SK-N-SH (cell line): Measurements from ENCODE around the gene CD96. TPM values are rescaled to one million over a fixed set of nuclear protein-coding genes. Genes with fewer than 3 reads are reported as not detected.
"Not testable (repeated sequence)": the region's sequence is repeated elsewhere in the genome, so short reads cannot be mapped to it uniquely, and the experiment has no call there.

Source experiments
- CTCF ChIA-PET: fragments of 300-600, 350-600 bp; formaldehyde crosslinking; extraction: SDS; loops from one replicate; lab custom pipeline; 2021; lab: Yijun Ruan, JAX
- POLR2A ChIA-PET: fragments of 350-600 bp; sonication (Branson Sonifier 250); formaldehyde crosslinking; extraction: SDS; loops from one replicate; lab custom pipeline; 2020; ENCODE audit warnings: antibody characterized with exemption, inconsistent platforms; lab: Yijun Ruan, JAX
- DNase-seq: peaks from one replicate; pipeline ENCODE4 v3.0.0; 2012
- H2AFZ ChIP-seq: fragments of 200-600 bp; sonication (generic); 2 replicates; pipeline ENCODE4 v1.8.1; 2016; ENCODE audit warnings: antibody characterized with exemption, mild to moderate bottlenecking, low read depth
- H3F3A ChIP-seq: fragments of 200-600 bp; sonication (generic); replicated peaks from 2 replicates; pipeline ENCODE3; 2016; ENCODE audit warnings: antibody characterized with exemption, mild to moderate bottlenecking; ENCODE audit not compliant: insufficient read depth
- H3K27ac ChIP-seq, 2 experiments: fragments of 200-500 bp in 1 of 2; fragments of 200-600 bp in 1 of 2; sonication (Bioruptor generic) in 1 of 2; sonication (generic), shearing (Covaris generic) in 1 of 2; 2 replicates each; pipeline versions ENCODE4 v1.5.1 to v1.6.1; 2014 to 2016; ENCODE audit warnings: low read depth in 2 of 2, inconsistent platforms in 1 of 2, low read length in 1 of 2, mild to moderate bottlenecking in 1 of 2, mixed read lengths in 1 of 2
- H3K27me3 ChIP-seq: fragments of 200-600 bp; sonication (generic), shearing (Covaris generic); 2 replicates; pipeline ENCODE4 v1.6.1; 2016; ENCODE audit warnings: mixed run types; ENCODE audit not compliant: insufficient read depth
- H3K36me3 ChIP-seq, 2 experiments: fragments of 200-500 bp in 1 of 2; fragments of 200-600 bp in 1 of 2; sonication (Bioruptor generic) in 1 of 2; sonication (generic) in 1 of 2; replicated peaks in 1 of 2; 2 replicates each; pipeline versions ENCODE3 to v1.5.1; 2014 to 2016; ENCODE audit warnings: low read length in 1 of 2, mild to moderate bottlenecking in 1 of 2; ENCODE audit not compliant: insufficient read depth in 2 of 2, control insufficient read depth in 1 of 2
- H3K4me1 ChIP-seq, 2 experiments: fragments of 200-500 bp in 1 of 2; fragments of 200-600 bp in 1 of 2; sonication (Bioruptor generic) in 1 of 2; sonication (generic), shearing (Covaris generic) in 1 of 2; 2 replicates each; pipeline versions ENCODE4 v1.5.1 to v1.6.1; 2014 to 2016; ENCODE audit warnings: low read depth in 1 of 2, low read length in 1 of 2, mixed run types in 1 of 2; ENCODE audit not compliant: insufficient read depth in 2 of 2, control insufficient read depth in 1 of 2
- H3K4me2 ChIP-seq: fragments of 200-600 bp; sonication (generic), shearing (Covaris generic); 2 replicates; pipeline ENCODE4 v1.6.1; 2017; ENCODE audit warnings: mixed run types
- H3K4me3 ChIP-seq, 2 experiments: fragments of 200-500 bp in 1 of 2; fragments of 200-600 bp in 1 of 2; sonication (Bioruptor generic) in 1 of 2; sonication (generic), shearing (Covaris generic) in 1 of 2; 2 replicates each; pipeline versions ENCODE4 v1.5.1 to v1.8.1; 2014 to 2016; ENCODE audit warnings: low read depth in 2 of 2, inconsistent platforms in 1 of 2, low read length in 1 of 2, mild to moderate bottlenecking in 1 of 2, mixed read lengths in 1 of 2, moderate library complexity in 1 of 2
- H3K79me2 ChIP-seq: fragments of 200-600 bp; sonication (generic); 2 replicates; pipeline ENCODE4 v1.8.1; 2017; ENCODE audit warnings: mild to moderate bottlenecking; ENCODE audit not compliant: insufficient read depth
- H3K9ac ChIP-seq: fragments of 200-600 bp; sonication (generic); 2 replicates; pipeline ENCODE4 v1.6.1; 2017; ENCODE audit warnings: mixed run types
- H3K9me2 ChIP-seq: fragments of 200-600 bp; sonication (generic); 2 replicates; pipeline ENCODE4 v1.6.1; 2017; ENCODE audit warnings: mixed run types
- H3K9me3 ChIP-seq: fragments of 200-600 bp; sonication (generic); 2 replicates; pipeline ENCODE4 v1.6.1; 2017; ENCODE audit warnings: mixed run types, mild to moderate bottlenecking, moderate library complexity
- H4K20me1 ChIP-seq: fragments of 200-600 bp; sonication (generic); 2 replicates; pipeline ENCODE4 v1.6.1; 2017; ENCODE audit warnings: mild to moderate bottlenecking, mixed run types; ENCODE audit not compliant: insufficient read depth
- ELF1 ChIP-seq: IDR thresholded peaks from 2 replicates; pipeline ENCODE4 v1.4.0; 2012
- EP300 ChIP-seq, 2 experiments: IDR thresholded peaks; 2 replicates each; pipeline versions ENCODE4 v1.4.0 to v1.6.1; 2012; ENCODE audit warnings: borderline replicate concordance in 1 of 2, low read depth in 1 of 2, low read length in 1 of 2
- FOSL2 ChIP-seq: IDR thresholded peaks from 2 replicates; pipeline ENCODE4 v1.4.0; 2012; ENCODE audit warnings: low read depth, mild to moderate bottlenecking, moderate library complexity, borderline replicate concordance
- GABPA ChIP-seq: IDR thresholded peaks from 2 replicates; pipeline ENCODE4 v1.4.0; 2012; ENCODE audit warnings: low read depth, mild to moderate bottlenecking
- GATA2 ChIP-seq: sonication (generic); formaldehyde crosslinking; IDR thresholded peaks from 2 replicates; pipeline ENCODE4 v1.5.0; 2020; ENCODE audit warnings: mild to moderate bottlenecking, missing genetic modification reagents
- MEF2A ChIP-seq: IDR thresholded peaks from 2 replicates; pipeline ENCODE4 v1.4.0; 2012; ENCODE audit warnings: low read depth, borderline replicate concordance
- SMC3 ChIP-seq: IDR thresholded peaks from 2 replicates; pipeline ENCODE4 v1.6.1; 2012; ENCODE audit warnings: low read depth, low read length, improper control_type of control experiment
- TCF12 ChIP-seq: IDR thresholded peaks from 2 replicates; pipeline ENCODE4 v1.4.0; 2012
- TEAD4 ChIP-seq: IDR thresholded peaks from 2 replicates; pipeline ENCODE4 v1.4.0; 2012; ENCODE audit warnings: mild to moderate bottlenecking, borderline replicate concordance; ENCODE audit not compliant: insufficient read depth
- USF2 ChIP-seq: fragments of 150-350 bp; IDR thresholded peaks from 2 replicates; pipeline ENCODE4 v1.6.1; 2017; ENCODE audit warnings: antibody characterized with exemption, low read length, low read depth, borderline replicate concordance
- WGBS: methylation state at CpG from one replicate; pipeline ENCODE4 v1.1.6; 2017; ENCODE audit warnings: low lambda C conversion rate; 5-methylcytosine and 5-hydroxymethylcytosine counted together
- polyA plus RNA-seq, 3 experiments: library from polyadenylated mRNA; depleted of rRNA; stranded (reverse); fragments of >200 nt; gene quantifications; 2 replicates each; pipeline ENCODE4 v1.2.3, GENCODE V29; 2012
- TF ChIP-seq, protein P1 (sequence below): IDR thresholded peaks from 2 replicates; pipeline ENCODE4 v1.4.0; 2012; ENCODE audit warnings: low read depth, borderline replicate concordance
- TF ChIP-seq, protein P2 (sequence below): IDR thresholded peaks from 2 replicates; pipeline ENCODE4 v1.4.0; 2012; ENCODE audit warnings: low read depth
- TF ChIP-seq, protein P3 (sequence below): fragments of 200-600 bp; sonication (generic); IDR thresholded peaks from 2 replicates; pipeline ENCODE4 v1.6.1; 2017; ENCODE audit warnings: antibody characterized with exemption, mild to moderate bottlenecking, moderate library complexity

CD96 gene
- polyA plus RNA-seq, 1 of the 3 experiments (the other 2 are of a cell fraction) = 0.02 TPM

GRCh38 chr3:111619833-111620232, 77.8 kb downstream of the CD96 start:
- no peaks in the 10 kb centered on the region for H3K79me2 ChIP-seq
- H3K4me1 ChIP-seq = no peaks in the 10 kb centered on the region
- H3K4me3 ChIP-seq = no peak overlapping the region
- CTCF ChIA-PET = interaction anchor here (0.7 kb wide), 1 partner anchor 38 kb away, joined by 3 read pairs; no protein-coding TSS in a partner anchor
- WGBS = 73% methylated on average over 3 of the region's 3 CpGs
- no peaks in the 10 kb centered on the region for H3K27me3 ChIP-seq
- no peak overlapping the region for H3K27ac ChIP-seq
- TF ChIP-seq EP300 (IDR thresholded peaks at IDR 0.05; ENCODE audit: borderline replicate concordance in 1 of 2, low read depth in 1 of 2, low read length in 1 of 2) (no peak), TEAD4 (no peak), FOSL2 (no peak)
- TF ChIP-seq, protein P1, sequence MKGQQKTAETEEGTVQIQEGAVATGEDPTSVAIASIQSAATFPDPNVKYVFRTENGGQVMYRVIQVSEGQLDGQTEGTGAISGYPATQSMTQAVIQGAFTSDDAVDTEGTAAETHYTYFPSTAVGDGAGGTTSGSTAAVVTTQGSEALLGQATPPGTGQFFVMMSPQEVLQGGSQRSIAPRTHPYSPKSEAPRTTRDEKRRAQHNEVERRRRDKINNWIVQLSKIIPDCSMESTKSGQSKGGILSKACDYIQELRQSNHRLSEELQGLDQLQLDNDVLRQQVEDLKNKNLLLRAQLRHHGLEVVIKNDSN = no peak
- POLR2A ChIA-PET = no interaction called here
- H4K20me1 ChIP-seq = no peaks in the 10 kb centered on the region
- H2AFZ ChIP-seq = no peak overlapping the region
- no peak overlapping the region for H3K9ac ChIP-seq
- no peak overlapping the region for H3K4me2 ChIP-seq
- no peaks in the 10 kb centered on the region for H3K9me2 ChIP-seq
- no peaks in the 10 kb centered on the region for H3K9me3 ChIP-seq
- no peak for DNase-seq
- no peaks in the 10 kb centered on the region for H3F3A ChIP-seq
- no peaks in the 10 kb centered on the region for H3K36me3 ChIP-seq

DNA sequence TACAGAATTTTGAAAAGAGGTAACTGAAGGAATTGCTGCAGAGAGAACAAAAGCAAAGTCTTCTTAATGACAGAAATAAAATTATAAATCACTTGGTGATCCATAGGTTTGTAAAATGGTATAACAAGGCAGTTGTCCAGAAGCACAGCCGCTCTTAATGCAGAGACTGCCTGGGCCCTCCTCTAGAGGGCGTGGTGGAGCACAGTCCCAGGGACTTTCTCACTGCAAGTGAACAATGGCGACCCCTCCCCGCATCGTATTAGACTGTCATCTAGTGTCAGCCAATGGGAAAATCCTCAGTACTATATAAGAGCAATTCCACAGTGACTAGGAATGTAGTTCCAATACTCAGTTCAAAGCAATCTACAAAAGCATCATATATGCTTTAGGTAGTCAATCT, 79.5 kb downstream of the CD96 start:
- no peak overlapping the region for H3K4me2 ChIP-seq
- H3K4me1 ChIP-seq = no peaks in the 10 kb centered on the region
- CTCF ChIA-PET = interaction anchor here (1.2 to 1.6 kb wide), 2 partner anchors 9 to 11 kb away, joined by 3 to 4 read pairs; no protein-coding TSS in a partner anchor

GRCh38 chr3:111627092-111627491, 85.1 kb downstream of the CD96 start:
- Histone ChIP-seq H4K20me1 (no peaks in the 10 kb centered on the region), H3K9me2 (no peaks in the 10 kb centered on the region), H3K27ac (no peak overlapping the region), H3K36me3 (peaks cover 0 to 4% of the 10 kb centered on the region in 2 experiments), H3K4me2 (no peak overlapping the region), H3K9me3 (no peaks in the 10 kb centered on the region; the same call in 1 of the 2 replicates), H3K79me2 (no peaks in the 10 kb centered on the region), H2AFZ (no peak overlapping the region), H3K9ac (no peak overlapping the region), H3K4me3 (no peak overlapping the region), H3K27me3 (no peaks in the 10 kb centered on the region), H3F3A (peaks cover 29% of the 10 kb centered on the region), H3K4me1 (no peaks in the 10 kb centered on the region; a peak in 1 of 4 replicates)
- 75% methylated on average over 2 of the region's 2 CpGs for WGBS
- DNase-seq = no peak
- no peak for TF ChIP-seq USF2
- no peak for TF ChIP-seq TCF12
- TF ChIP-seq ELF1 = no peak
- TF ChIP-seq SMC3 = no peak
- no peak for TF ChIP-seq GABPA
- TF ChIP-seq, protein P2, sequence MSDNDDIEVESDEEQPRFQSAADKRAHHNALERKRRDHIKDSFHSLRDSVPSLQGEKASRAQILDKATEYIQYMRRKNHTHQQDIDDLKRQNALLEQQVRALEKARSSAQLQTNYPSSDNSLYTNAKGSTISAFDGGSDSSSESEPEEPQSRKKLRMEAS = no peak
- TF ChIP-seq GATA2 (CRISPR knock-in tag) = no peak
- ChIA-PET CTCF (no interaction called here), POLR2A (no interaction called here)

More for the DNA sequence above, 79.5 kb downstream of the CD96 start:
- H3K79me2 ChIP-seq = no peaks in the 10 kb centered on the region
- no peaks in the 10 kb centered on the region for H3K9me2 ChIP-seq
- no peak overlapping the region for H3K9ac ChIP-seq
- TF ChIP-seq MEF2A = no peak
- TF ChIP-seq, protein P3, sequence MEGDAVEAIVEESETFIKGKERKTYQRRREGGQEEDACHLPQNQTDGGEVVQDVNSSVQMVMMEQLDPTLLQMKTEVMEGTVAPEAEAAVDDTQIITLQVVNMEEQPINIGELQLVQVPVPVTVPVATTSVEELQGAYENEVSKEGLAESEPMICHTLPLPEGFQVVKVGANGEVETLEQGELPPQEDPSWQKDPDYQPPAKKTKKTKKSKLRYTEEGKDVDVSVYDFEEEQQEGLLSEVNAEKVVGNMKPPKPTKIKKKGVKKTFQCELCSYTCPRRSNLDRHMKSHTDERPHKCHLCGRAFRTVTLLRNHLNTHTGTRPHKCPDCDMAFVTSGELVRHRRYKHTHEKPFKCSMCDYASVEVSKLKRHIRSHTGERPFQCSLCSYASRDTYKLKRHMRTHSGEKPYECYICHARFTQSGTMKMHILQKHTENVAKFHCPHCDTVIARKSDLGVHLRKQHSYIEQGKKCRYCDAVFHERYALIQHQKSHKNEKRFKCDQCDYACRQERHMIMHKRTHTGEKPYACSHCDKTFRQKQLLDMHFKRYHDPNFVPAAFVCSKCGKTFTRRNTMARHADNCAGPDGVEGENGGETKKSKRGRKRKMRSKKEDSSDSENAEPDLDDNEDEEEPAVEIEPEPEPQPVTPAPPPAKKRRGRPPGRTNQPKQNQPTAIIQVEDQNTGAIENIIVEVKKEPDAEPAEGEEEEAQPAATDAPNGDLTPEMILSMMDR = peak; percentile 55
- no peaks in the 10 kb centered on the region for H3F3A ChIP-seq
- no peaks in the 10 kb centered on the region for H3K27me3 ChIP-seq
- H3K27ac ChIP-seq = no peak overlapping the region
- POLR2A ChIA-PET = no interaction called here
- no peaks in the 10 kb centered on the region for H4K20me1 ChIP-seq
- no peak overlapping the region; a peak in 1 of 4 replicates for H3K4me3 ChIP-seq
- 89% methylated on average over 5 of the region's 5 CpGs for WGBS
- no peak overlapping the region for H2AFZ ChIP-seq
- H3K9me3 ChIP-seq = no peaks in the 10 kb centered on the region
- no peaks in the 10 kb centered on the region for H3K36me3 ChIP-seq
- peak; percentile 32 for DNase-seq

DNA sequence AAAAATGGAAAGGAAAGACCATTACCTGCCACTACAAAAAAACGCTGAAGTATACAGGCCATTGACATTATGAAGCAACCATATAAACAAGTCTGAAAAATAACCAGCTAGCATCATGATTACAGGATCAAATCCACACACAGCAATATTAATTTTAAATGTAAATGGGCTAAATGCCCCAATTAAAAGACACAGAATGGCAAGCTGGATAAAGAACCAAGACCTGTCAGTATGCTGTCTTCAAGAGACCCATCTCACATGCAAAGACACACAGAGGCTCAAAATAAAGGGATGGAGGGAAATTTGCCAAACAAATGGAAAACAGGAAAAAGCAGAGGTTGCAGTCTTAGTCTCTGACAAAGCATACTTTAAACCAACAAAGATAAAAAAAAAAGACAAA, 87.0 kb downstream of the CD96 start:
- CTCF ChIA-PET, DNase-seq, H3K4me2 ChIP-seq, H4K20me1 ChIP-seq, H3K27ac ChIP-seq, H2AFZ ChIP-seq, H3K79me2 ChIP-seq, H3K9me2 ChIP-seq, POLR2A ChIA-PET, H3K4me3 ChIP-seq, H3K27me3 ChIP-seq, H3K4me1 ChIP-seq, H3K9me3 ChIP-seq, H3K9ac ChIP-seq, H3K36me3 ChIP-seq: not testable (repeated sequence)
- WGBS = 46% methylated on average over 1 of the region's 1 CpG
- peaks cover 29% of the 10 kb centered on the region for H3F3A ChIP-seq
